Memory B cell (primary cell): ENCODE results near the gene FTCD.
"Not testable (repeated sequence)": the region's sequence is repeated elsewhere in the genome, so short reads cannot be mapped to it uniquely, and the experiment has no call there.

Experiments used
- ATAC-seq: fragments of 150-1000 bp; cut with Tn5 transposase; 2 replicates; pipeline ENCODE4 v1.10.0; 2021; ENCODE audit warnings: low read depth, mild to moderate bottlenecking, moderate library complexity
- DNase-seq, 2 donors: peaks; one replicate each; pipeline ENCODE4 v3.0.0; 2022; ENCODE audit warnings: low spot score in 2 of 2
- H3K27ac Mint-ChIP-seq: one replicate; pipeline ENCODE4 v1.8.0; 2022; ENCODE audit warnings: mild to moderate bottlenecking, moderate library complexity, mixed read lengths
- H3K27me3 Mint-ChIP-seq: one replicate; pipeline ENCODE4 v1.8.0; 2022; ENCODE audit warnings: mixed read lengths
- H3K36me3 Mint-ChIP-seq: one replicate; pipeline ENCODE4 v1.8.0; 2022; ENCODE audit warnings: mild to moderate bottlenecking, mixed read lengths
- H3K4me1 Mint-ChIP-seq: one replicate; pipeline ENCODE4 v1.8.0; 2022; ENCODE audit warnings: mixed read lengths
- H3K4me3 Mint-ChIP-seq: one replicate; pipeline ENCODE4 v1.8.0; 2022; ENCODE audit warnings: mild to moderate bottlenecking, moderate library complexity, mixed read lengths
- H3K9me3 Mint-ChIP-seq: one replicate; pipeline ENCODE4 v1.8.0; 2022; ENCODE audit warnings: mixed read lengths

The FTCD gene

DNA sequence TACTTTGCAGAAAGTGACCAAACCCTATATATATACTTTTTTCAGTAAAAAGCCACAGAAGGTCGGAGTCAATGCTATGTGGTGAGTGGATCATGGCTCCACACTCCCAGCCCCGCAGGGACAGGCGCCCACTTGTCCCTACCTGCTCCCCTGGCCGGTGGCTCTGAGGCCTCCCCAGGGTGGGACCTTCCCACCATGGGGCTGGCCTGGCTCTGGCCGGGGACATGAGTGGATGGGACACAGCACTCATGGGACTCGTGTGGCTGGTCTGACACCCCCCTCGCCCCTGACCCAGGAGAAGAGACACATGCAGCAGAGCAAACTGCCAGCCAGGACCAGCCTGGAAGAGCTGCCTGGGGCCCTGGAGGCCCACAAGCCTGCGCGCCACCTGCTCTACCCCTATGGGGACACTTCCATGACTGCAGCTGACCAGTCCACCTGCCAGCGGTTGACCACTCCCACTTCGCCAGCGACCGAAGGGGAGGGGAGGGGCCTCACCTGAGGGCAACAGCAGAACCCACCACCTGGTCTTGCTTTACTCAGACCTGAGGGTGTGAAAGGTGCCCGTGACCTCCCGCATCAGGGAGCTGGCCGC lies 26.7 kb upstream of the FTCD start:
- no peaks in the 10 kb centered on the region for H3K27me3 Mint-ChIP-seq
- peaks cover 1% of the 10 kb centered on the region for H3K9me3 Mint-ChIP-seq
- ATAC-seq = no peak
- H3K36me3 Mint-ChIP-seq = peaks cover 2% of the 10 kb centered on the region
- H3K27ac Mint-ChIP-seq = no peak overlapping the region
- DNase-seq = no peak
- H3K4me3 Mint-ChIP-seq = no peak overlapping the region
- peaks cover 2% of the 10 kb centered on the region for H3K4me1 Mint-ChIP-seq

DNA sequence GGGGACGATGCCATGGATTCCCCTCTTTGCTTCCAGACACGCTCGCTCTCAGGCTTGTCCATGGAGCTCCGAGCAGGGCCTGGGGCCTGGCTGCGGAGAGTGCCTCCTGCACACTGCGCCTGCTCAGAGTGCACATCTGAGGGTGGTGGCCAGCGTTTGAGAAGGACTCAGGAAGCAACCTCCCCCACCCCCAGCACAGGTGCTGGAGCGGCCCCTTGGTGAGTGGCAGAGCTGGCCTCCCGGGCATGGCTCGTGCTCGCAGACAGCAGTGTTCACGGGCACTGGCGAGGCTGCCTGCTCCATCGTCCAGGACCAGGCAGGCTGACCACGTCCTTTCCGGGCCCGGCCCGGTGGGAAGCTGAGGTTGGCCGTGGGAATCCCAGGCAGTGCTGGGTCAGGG lies 26.1 kb upstream of the FTCD start:
- ATAC-seq (no peak), DNase-seq (no peak)
- no peak overlapping the region for H3K27ac Mint-ChIP-seq
- H3K27me3 Mint-ChIP-seq = no peaks in the 10 kb centered on the region
- H3K36me3 Mint-ChIP-seq = peaks cover 2% of the 10 kb centered on the region
- no peak overlapping the region for H3K4me3 Mint-ChIP-seq
- H3K9me3 Mint-ChIP-seq = peaks cover 1% of the 10 kb centered on the region
- H3K4me1 Mint-ChIP-seq = peaks cover 2% of the 10 kb centered on the region

DNA sequence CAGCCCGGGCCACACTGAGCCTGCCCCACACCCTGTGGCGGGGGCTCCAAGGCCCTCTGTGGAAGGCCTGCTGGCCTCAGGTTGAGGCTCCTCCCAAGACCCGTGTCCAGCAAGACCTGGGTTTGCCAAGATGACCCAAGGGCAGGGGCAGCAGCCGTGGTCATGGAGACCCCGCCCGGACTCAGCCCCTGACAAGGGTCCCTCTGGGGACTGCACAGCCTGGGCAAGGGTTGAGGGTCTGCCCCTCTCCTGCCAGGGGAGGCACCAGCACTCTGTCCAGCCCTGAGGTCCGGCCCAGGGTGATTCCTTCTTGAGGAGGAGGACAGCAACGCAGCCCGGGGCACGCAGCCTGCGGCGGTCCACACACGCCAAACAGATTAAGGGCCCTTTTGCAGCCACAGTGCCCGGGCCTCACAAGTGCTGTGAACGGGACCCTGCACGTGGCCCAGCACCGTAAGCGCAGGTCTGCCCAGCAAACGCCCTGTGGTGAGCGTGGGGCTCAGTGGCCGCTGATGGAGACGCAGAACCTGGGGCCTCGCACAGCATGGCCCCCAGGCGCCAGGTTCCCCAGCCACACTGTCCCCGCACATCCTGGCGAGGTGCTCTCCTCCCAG lies 25.5 kb upstream of the FTCD start:
- DNase-seq (no peak), ATAC-seq (no peak)
- peaks cover 2% of the 10 kb centered on the region for H3K27me3 Mint-ChIP-seq
- H3K27ac Mint-ChIP-seq = no peak overlapping the region
- H3K36me3 Mint-ChIP-seq = peaks cover 6% of the 10 kb centered on the region
- peaks cover 2% of the 10 kb centered on the region for H3K4me1 Mint-ChIP-seq
- peaks cover 5% of the 10 kb centered on the region for H3K9me3 Mint-ChIP-seq
- H3K4me3 Mint-ChIP-seq = no peak overlapping the region

GRCh38 chr21:46180079-46180722 lies 24.8 kb upstream of the FTCD start:
- ATAC-seq = no peak
- Mint-ChIP-seq H3K4me1 (peaks cover 2% of the 10 kb centered on the region), H3K36me3 (peaks cover 6% of the 10 kb centered on the region), H3K27ac (no peak overlapping the region), H3K9me3 (peaks cover 5% of the 10 kb centered on the region), H3K4me3 (no peak overlapping the region), H3K27me3 (peaks cover 2% of the 10 kb centered on the region)
- DNase-seq = no peak

- Mint-ChIP-seq H3K27me3 (peaks cover 2% of the 10 kb centered on the region), H3K4me1 (peaks cover 2% of the 10 kb centered on the region), H3K27ac (no peak overlapping the region), H3K36me3 (peaks cover 10% of the 10 kb centered on the region), H3K4me3 (no peak overlapping the region), H3K9me3 (peaks cover 7% of the 10 kb centered on the region)
- ATAC-seq (no peak), DNase-seq (no peak)
These were observed 24.3 kb upstream of the FTCD start for GRCh38 chr21:46179708-46180078.

DNA sequence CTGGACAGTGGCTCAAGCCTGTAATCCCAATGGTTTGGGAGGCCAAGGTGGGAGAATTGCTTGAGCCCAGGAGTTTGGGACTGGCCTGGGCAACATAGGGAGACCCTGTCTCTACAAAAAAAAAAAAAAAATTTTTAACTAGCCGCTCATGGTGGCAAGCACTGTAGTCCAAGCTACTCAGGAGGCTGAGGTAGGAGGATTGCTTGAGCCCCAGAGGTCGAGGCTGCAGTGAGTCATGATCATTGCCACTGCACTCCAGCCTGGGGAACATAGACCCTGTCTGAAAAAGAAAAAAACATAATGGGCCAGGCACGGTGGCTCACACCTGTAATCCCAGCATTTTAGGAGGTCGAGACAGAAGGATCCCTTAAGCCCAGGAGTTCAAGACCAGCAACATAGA lies 23.6 kb upstream of the FTCD start:
- peaks cover 2% of the 10 kb centered on the region for H3K27me3 Mint-ChIP-seq
- DNase-seq (no peak), ATAC-seq (no peak)
- H3K27ac Mint-ChIP-seq = no peak overlapping the region
- peaks cover 2% of the 10 kb centered on the region for H3K4me1 Mint-ChIP-seq
- H3K4me3 Mint-ChIP-seq = no peak overlapping the region
- H3K9me3 Mint-ChIP-seq = peaks cover 9% of the 10 kb centered on the region
- peaks cover 15% of the 10 kb centered on the region for H3K36me3 Mint-ChIP-seq

DNA sequence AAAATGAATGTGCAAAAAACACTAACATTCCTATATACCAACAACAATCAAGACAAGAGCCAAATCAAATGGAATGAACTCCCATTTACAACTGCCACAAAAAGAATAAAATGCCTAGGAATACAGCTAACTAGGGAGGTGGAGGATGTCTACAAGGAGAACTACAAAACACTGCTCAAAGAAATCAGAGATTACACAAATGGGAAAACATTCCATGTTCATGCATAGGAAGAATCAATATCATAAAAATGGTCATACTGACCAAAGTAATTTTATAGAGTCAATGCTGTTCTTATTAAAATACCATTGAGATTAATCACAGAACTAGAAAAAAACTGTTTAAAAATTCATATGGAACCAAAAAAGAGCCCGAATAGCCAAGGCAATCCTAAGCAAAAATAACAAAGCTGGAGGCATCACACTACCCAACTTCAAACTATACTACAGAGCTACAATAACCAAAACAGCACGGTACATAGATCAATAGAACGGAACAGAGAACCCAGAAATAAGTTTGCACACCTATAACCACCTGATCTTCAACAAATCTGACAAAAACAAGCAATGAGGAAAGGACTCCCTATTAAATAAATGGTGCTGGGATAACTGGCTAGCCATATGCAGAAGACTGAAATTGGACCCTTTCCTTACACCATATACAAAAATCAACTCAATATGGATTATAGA lies 21.2 kb upstream of the FTCD start:
- not testable (repeated sequence) for H3K4me3 Mint-ChIP-seq, H3K27ac Mint-ChIP-seq, H3K9me3 Mint-ChIP-seq, ATAC-seq, DNase-seq, H3K27me3 Mint-ChIP-seq, H3K4me1 Mint-ChIP-seq
- H3K36me3 Mint-ChIP-seq = peaks cover 17% of the 10 kb centered on the region

DNA sequence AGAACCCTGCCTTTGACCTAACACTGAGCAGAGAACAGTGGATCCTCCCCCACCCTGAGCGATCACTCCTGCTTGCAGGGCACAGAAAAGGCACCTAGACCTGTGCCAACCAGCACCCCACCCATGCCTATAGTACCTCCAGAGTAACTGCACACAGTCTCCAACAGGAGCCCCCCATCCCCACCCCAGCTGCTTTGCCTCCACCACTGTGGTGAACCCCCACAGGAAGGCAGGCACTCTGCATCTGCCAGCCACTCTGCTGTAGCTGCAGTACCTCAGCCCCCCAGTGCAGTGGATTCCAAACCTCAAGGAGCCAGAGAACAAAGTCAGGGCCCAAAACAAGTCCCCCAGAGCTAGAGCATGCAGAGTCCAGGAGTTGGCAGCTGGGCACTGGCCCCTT lies 18.2 kb upstream of the FTCD start:
- DNase-seq = no peak
- H3K27ac Mint-ChIP-seq = no peak overlapping the region
- H3K9me3 Mint-ChIP-seq = peaks cover 9% of the 10 kb centered on the region
- H3K4me1 Mint-ChIP-seq = peaks cover 10% of the 10 kb centered on the region
- H3K4me3 Mint-ChIP-seq = no peak overlapping the region
- H3K36me3 Mint-ChIP-seq = peaks cover 20% of the 10 kb centered on the region
- H3K27me3 Mint-ChIP-seq = peaks cover 10% of the 10 kb centered on the region
- no peak for ATAC-seq

GRCh38 chr21:46172863-46173528 lies 17.6 kb upstream of the FTCD start:
- Mint-ChIP-seq H3K4me3 (no peak overlapping the region), H3K36me3 (peaks cover 18% of the 10 kb centered on the region), H3K4me1 (peaks cover 8% of the 10 kb centered on the region), H3K27ac (no peak overlapping the region), H3K9me3 (peaks cover 9% of the 10 kb centered on the region), H3K27me3 (peaks cover 10% of the 10 kb centered on the region)
- DNase-seq (no peak), ATAC-seq (no peak)

GRCh38 chr21:46171996-46172862 lies 16.9 kb upstream of the FTCD start:
- H3K27me3 Mint-ChIP-seq = peaks cover 10% of the 10 kb centered on the region
- DNase-seq = no peak
- peak; percentile 48 for ATAC-seq

GRCh38 chr21:46171585-46171984 lies 16.2 kb upstream of the FTCD start:
- peaks cover 20% of the 10 kb centered on the region for H3K36me3 Mint-ChIP-seq

More at GRCh38 chr21:46171996-46172862, 16.9 kb upstream of the FTCD start:
- Mint-ChIP-seq H3K9me3 (peaks cover 7% of the 10 kb centered on the region), H3K4me3 (no peak overlapping the region), H3K4me1 (peaks cover 8% of the 10 kb centered on the region), H3K36me3 (peaks cover 18% of the 10 kb centered on the region), H3K27ac (no peak overlapping the region)

DNA sequence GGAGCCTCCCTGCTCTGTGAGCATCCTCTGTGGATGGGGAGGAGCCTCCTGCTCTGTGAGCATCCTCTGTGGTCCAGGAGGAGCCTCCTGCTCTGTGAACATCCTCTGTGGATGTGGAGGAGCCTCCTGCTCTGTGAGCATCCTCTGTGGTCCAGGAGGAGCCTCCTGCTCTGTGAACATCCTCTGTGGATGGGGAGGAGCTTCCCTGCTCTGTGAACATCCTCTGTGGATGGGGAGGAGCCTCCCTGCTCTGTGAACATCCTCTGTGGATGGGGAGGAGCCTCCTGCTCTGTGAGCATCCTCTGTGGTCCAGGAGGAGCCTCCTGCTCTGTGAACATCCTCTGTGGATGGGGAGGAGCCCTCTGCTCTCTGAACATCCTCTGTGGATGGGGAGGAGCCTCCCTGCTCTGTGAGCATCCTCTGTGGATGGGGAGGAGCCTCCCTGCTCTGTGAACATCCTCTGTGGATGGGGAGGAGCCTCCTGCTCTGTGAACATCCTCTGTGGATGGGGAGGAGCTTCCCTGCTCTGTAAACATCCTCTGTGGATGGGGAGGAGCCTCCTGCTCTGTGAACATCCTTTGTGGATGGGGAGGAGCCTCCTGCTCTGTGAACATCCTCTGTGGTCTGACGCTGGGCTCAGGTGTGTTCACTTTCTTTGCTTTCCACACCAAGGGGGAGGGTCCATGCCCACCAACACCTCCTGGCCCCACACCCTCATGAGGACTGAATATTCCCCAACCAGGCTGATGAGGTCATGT lies 15.2 kb upstream of the FTCD start:
- not testable (repeated sequence) for H3K27me3 Mint-ChIP-seq, H3K9me3 Mint-ChIP-seq, ATAC-seq, H3K4me1 Mint-ChIP-seq, H3K4me3 Mint-ChIP-seq, DNase-seq
- peaks cover 17% of the 10 kb centered on the region for H3K36me3 Mint-ChIP-seq
- peak overlapping the region; percentile 5 for H3K27ac Mint-ChIP-seq

More at GRCh38 chr21:46171585-46171984, 16.2 kb upstream of the FTCD start:
- Mint-ChIP-seq H3K4me3 (no peak overlapping the region), H3K9me3 (peaks cover 7% of the 10 kb centered on the region), H3K27me3 (peaks cover 10% of the 10 kb centered on the region), H3K4me1 (peaks cover 8% of the 10 kb centered on the region), H3K27ac (no peak overlapping the region)
- ATAC-seq (no peak), DNase-seq (no peak)
